GM21529 (cell line): Measurements from ENCODE around the gene EXD3.
"Not testable (repeated sequence)": the region's sequence is repeated elsewhere in the genome, so short reads cannot be mapped to it uniquely, and the experiment has no call there.

ENCODE experiments used
- ATAC-seq: cut with Tn5 transposase; IDR thresholded peaks from one replicate; pipeline ENCODE4 v1.9.1; 2021; ENCODE audit not compliant: unreplicated experiment

The EXD3 gene

DNA sequence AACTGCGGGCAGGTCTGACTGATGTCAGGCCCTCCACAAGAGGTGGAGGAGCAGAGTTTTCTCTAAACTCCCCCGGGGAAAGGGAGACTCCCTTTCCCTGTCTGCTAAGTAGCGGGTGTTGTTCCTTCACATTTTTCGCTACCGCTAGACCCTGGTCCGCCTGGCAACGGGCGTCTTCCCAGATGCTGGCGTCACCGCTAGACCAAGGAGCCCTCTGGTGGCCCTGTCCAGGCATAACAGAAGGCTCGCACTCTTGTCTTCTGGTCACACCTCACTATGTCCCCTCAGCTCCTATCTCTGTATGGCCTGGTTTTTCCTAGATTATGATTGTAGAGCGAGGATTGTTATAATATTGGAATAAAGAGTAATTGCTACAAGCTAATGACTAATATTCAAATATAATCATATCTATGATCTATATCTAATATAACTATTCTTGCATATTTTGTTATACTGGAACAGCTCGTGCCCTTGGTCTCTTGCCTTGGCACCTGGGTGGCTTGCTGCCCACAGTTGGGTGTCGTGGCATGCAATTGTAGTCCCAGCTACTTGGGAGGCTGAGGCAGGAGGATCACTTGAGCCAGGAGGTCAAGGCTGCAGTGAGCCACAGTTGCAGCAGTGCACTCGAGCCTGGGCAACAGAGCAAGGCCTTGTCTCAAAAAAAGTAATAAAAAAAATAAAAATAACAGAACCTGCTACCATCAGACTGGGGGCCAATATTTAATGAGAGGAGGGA is 160.6 kb downstream of the EXD3 start:
- ATAC-seq, result not testable (repeated sequence)
